Metanephros (tissue), 2 donors: ENCODE data around the gene RNASET2. TPM values are rescaled to one million over a fixed set of nuclear protein-coding genes. Genes with fewer than 3 reads are reported as not detected.

Experiments used
- small RNA-seq: library from RNA; depleted of rRNA; stranded (forward); fragments of <200 nt; gene quantifications from one replicate; pipeline ENCODE3, GENCODE V24; 2014; ENCODE audit warnings: low replicate concordance
- total RNA-seq: library from RNA; depleted of rRNA; stranded (reverse); fragments of >200 nt; gene quantifications from one replicate; pipeline ENCODE4 v1.2.3, GENCODE V29; 2014

Gene RNASET2
- 73.1 TPM for total RNA-seq

DNA sequence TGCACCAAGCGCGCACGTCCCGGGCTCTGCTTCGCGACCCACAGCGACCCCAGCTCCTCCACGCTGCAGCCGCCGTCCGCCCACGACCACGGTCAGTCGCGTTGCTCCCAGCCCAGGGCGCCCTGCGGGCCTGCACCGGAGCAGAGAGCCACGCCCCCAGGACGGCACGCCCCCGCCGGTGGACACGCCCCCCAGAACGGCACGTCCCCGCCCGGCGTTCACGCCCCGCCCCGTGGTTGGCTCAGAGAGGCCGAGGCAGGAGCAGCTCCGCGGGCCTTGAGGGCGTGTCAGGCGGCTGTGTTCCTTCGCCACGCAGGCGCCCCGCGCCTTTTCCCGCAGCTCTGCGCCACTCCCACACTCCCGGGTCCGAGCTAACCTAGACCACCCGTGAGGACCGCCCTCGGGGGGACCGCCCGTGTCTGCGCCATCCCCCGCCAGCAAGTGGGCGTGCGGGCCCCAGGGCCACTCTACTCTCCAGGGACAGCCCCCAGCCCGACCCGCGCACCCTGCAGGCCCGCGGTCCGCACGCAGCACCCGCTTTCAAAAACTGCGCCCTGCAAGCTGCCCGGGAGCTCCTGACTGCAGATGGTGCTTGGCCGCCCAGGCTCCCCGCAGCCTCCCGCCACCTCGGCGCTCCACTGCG, at the start of gene RNASET2:
Gene RNASET2, minus strand, starts transcription at position 107 of the 643 bp plus-strand sequence. CDS start 368 bp downstream, outside the sequence.

DNA sequence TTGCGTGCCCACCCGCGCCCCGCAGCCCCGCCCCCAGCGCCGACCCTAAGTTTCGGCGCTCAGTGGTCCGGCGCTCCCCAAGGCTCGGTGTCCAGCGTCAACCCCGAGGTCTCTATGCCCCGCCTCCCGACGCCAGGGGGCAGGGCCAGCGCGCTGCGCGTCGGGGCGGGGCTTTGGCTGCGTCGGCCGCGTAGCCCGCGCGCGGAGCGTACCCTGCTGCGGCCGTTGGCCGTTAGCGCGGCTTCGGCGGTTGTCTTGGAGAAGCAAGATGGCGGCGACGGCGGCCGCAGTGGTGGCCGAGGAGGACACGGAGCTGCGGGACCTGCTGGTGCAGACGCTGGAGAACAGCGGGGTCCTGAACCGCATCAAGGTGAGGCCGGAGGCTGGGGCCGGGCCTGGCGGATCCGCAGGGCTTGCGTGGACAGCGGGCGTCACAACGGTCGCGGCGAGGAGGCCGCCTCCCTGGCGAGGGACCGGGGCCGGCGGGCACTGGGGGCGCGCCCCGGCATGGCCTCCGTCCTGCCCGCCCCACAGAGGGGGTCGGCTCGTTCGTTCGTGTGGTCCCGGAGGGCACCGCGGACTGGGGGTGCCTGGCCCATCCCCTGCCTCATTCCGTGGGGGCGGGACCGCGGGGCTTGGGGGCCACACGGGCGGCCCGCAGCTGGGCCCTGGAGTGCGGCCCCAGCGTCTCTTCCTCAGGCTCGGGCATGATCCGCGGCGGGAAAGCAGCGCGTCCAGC, 43.0 kb upstream of the RNASET2 start, which contains the start of gene CEP43:
Gene CEP43, plus strand, starts transcription at position 253 of the 739 bp plus-strand sequence. Its CDS starts 16 bp downstream, at position 269.

Small RNA genes within 50 kb of the gene (small RNA-seq; reads per million reads assigned to genes)
- not detected for gene MIR3939

Other genes starting within 250 kb of the RNASET2 start
- 27.3 TPM for gene CEP43, start 42.8 kb upstream of the RNASET2 start, total RNA-seq
- gene CCR6, start 166.5 kb upstream of the RNASET2 start, total RNA-seq: not detected
- not detected for gene GPR31, start 201.4 kb upstream of the RNASET2 start, total RNA-seq